Measurements from ENCODE around the gene RARG.

DNA sequence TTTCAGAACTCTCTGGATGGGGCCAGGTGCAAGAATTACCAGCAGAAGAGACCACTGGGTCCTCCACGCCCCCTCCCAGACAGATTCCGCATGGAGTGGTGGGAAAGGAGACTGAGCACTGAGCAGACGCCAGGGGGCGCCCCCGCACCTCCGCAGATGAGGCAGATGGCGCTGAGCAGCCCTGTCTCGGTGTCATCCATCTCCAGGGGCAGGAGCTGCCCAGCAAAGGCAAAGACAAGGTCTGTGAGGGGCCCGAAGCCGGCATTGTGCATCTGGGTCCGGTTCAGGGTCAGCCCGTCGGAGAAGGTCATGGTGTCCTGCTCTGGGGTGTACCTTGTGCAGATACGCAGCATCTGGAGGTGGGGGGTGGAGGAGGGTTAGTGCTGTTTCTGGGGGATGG lies 18.7 kb downstream of the RARG start:
- no peak for TF ChIP-seq POLR2AphosphoS5 (IDR thresholded peaks at IDR 0.05; ENCODE audit: borderline replicate concordance, low read depth, low read length)
- TF ChIP-seq EZH2 (IDR thresholded peaks at IDR 0.05) = no peak
- no peak for TF ChIP-seq FOXP2 (optimal IDR thresholded peaks at IDR 0.05; ENCODE audit: control extremely low read depth, extremely low read length, insufficient read depth)
